Measurements from ENCODE around the gene SLC30A3. TPM values are rescaled to one million over a fixed set of nuclear protein-coding genes. Genes with fewer than 3 reads are reported as not detected.

Gene SLC30A3
- total and polyA plus RNA-seq, 2 of the 13 experiments (the other 11 are each of a cell fraction or from before 2014, with no cell fraction given), result 0.38 to 0.79 TPM

DNA sequence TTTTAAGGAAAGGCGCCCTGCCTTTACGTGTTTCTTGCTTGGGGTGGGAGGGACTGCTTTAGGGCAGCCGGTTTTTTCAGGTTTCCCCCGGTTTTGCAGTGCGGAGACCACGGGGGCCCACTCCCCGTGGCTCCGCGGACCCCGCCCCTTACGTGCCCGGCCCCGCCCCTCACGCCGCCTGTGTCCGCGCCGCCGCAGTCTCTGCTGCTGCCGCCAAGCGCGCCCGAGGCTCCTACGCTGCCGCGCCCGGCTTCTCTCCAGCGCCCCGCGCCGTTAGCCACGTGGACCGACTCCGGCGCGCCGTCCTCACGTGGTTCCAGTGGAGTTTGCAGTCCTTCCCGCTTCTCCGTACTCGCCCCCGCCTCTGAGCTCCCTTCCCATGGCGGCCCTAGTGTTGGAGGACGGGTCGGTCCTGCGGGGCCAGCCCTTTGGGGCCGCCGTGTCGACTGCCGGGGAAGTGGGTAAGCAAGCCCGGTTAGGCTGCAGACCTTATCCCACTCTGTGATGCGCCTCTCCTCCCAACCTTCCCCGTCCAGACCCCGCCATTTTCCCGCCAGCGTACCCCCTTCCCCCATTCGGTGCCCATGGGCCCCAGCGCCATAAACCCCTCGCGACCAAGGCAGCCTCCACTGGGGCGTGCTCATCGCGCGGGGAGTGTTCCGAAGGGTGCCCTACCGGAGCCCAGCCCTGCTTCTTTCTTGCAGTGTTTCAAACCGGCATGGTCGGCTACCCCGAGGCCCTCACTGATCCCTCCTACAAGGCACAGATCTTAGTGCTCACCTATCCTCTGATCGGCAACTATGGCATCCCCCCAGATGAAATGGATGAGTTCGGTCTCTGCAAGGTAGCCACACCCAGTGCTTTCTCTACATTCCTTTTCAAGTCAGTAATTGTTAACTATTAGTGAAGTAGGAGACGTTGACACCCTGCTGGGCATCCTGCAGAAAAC is 45.4 kb downstream of the SLC30A3 start, which contains the start of gene CAD (continued):
- TF ChIP-seq, protein P1, sequence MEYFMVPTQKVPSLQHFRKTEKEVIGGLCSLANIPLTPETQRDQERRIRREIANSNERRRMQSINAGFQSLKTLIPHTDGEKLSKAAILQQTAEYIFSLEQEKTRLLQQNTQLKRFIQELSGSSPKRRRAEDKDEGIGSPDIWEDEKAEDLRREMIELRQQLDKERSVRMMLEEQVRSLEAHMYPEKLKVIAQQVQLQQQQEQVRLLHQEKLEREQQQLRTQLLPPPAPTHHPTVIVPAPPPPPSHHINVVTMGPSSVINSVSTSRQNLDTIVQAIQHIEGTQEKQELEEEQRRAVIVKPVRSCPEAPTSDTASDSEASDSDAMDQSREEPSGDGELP (IDR thresholded peaks at IDR 0.05; ENCODE audit: borderline replicate concordance, low read depth), result no peak
- TF ChIP-seq MEF2D (CRISPR knock-in tag; IDR thresholded peaks at IDR 0.05) (no peak), PHF20 (CRISPR knock-in tag; IDR thresholded peaks at IDR 0.05) (peak; percentile 43; the same call in 1 of the 2 replicates), ZMYM3 (CRISPR knock-in tag; IDR thresholded peaks at IDR 0.05) (no peak), PLRG1 (conservative IDR thresholded peaks at IDR 0.05) (no peak), CBFB (CRISPR knock-in tag; IDR thresholded peaks at IDR 0.05) (0 out of 2 replicates have a peak, but pooled peaks have one; percentile 57), GABPA (IDR thresholded peaks at IDR 0.05; ENCODE audit: low read depth, low read length) (no peak), GABPA (CRISPR knock-in tag; IDR thresholded peaks at IDR 0.05; ENCODE audit: low read depth) (no peak), ZKSCAN1 (IDR thresholded peaks at IDR 0.05; ENCODE audit: low read length) (no peak), PHB2 (IDR thresholded peaks at IDR 0.05; ENCODE audit: partially characterized antibody) (no peak), TARDBP (CRISPR knock-in tag; IDR thresholded peaks at IDR 0.05) (no peak), ZMAT3 (CRISPR knock-in tag; conservative IDR thresholded peaks at IDR 0.05) (peak; percentile 70; the same call in 1 of the 2 replicates), HOXD1 (CRISPR knock-in tag; IDR thresholded peaks at IDR 0.05) (no peak), GABPB1 (CRISPR knock-in tag; IDR thresholded peaks at IDR 0.05) (peak; percentile 68), ZNF143 (CRISPR knock-in tag; IDR thresholded peaks at IDR 0.05) (peak; percentile 54; the same call in 1 of the 2 replicates), NCOA5 (CRISPR knock-in tag; IDR thresholded peaks at IDR 0.05) (no peak), FOSL1 (CRISPR knock-in tag; IDR thresholded peaks at IDR 0.05; ENCODE audit: borderline replicate concordance) (no peak), RCOR2 (CRISPR knock-in tag; IDR thresholded peaks at IDR 0.05) (no peak), POLR2A (IDR thresholded peaks at IDR 0.05; ENCODE audit: insufficient read depth in 1 of 2, low read depth in 2 of 2, low read length in 2 of 2) (peak; percentile 17 to 72; a peak in 2 of 4 replicates), SOX13 (IDR thresholded peaks at IDR 0.05) (no peak), SOX13 (CRISPR knock-in tag; conservative IDR thresholded peaks at IDR 0.05 in 1 of 2, IDR thresholded peaks at IDR 0.05 in 1 of 2) (0 out of 4 replicates have a peak, but pooled peaks of 1 of the 2 experiments have one; percentile 21), ZNF234 (CRISPR knock-in tag; conservative IDR thresholded peaks at IDR 0.05) (no peak), MTF2 (CRISPR knock-in tag; IDR thresholded peaks at IDR 0.05; ENCODE audit: borderline replicate concordance) (no peak), ADNP (CRISPR knock-in tag; IDR thresholded peaks at IDR 0.05) (no peak), ZNF768 (CRISPR knock-in tag; IDR thresholded peaks at IDR 0.05) (peak; percentile 55; the same call in 1 of the 2 replicates)
- TF ChIP-seq, protein P2, sequence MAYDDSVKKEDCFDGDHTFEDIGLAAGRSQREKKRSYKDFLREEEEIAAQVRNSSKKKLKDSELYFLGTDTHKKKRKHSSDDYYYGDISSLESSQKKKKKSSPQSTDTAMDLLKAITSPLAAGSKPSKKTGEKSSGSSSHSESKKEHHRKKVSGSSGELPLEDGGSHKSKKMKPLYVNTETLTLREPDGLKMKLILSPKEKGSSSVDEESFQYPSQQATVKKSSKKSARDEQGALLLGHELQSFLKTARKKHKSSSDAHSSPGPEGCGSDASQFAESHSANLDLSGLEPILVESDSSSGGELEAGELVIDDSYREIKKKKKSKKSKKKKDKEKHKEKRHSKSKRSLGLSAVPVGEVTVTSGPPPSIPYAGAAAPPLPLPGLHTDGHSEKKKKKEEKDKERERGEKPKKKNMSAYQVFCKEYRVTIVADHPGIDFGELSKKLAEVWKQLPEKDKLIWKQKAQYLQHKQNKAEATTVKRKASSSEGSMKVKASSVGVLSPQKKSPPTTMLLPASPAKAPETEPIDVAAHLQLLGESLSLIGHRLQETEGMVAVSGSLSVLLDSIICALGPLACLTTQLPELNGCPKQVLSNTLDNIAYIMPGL (CRISPR knock-in tag; IDR thresholded peaks at IDR 0.05; ENCODE audit: borderline replicate concordance in 1 of 2, low read depth in 1 of 2), result peak in 1 of 2 experiments; percentile 54; a peak in 1 of 4 replicates
- TF ChIP-seq, protein P3, sequence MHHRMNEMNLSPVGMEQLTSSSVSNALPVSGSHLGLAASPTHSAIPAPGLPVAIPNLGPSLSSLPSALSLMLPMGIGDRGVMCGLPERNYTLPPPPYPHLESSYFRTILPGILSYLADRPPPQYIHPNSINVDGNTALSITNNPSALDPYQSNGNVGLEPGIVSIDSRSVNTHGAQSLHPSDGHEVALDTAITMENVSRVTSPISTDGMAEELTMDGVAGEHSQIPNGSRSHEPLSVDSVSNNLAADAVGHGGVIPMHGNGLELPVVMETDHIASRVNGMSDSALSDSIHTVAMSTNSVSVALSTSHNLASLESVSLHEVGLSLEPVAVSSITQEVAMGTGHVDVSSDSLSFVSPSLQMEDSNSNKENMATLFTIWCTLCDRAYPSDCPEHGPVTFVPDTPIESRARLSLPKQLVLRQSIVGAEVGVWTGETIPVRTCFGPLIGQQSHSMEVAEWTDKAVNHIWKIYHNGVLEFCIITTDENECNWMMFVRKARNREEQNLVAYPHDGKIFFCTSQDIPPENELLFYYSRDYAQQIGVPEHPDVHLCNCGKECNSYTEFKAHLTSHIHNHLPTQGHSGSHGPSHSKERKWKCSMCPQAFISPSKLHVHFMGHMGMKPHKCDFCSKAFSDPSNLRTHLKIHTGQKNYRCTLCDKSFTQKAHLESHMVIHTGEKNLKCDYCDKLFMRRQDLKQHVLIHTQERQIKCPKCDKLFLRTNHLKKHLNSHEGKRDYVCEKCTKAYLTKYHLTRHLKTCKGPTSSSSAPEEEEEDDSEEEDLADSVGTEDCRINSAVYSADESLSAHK (CRISPR knock-in tag; IDR thresholded peaks at IDR 0.05; ENCODE audit: borderline replicate concordance), result no peak
